ELR (cell line): ENCODE results near the gene EBF4.

Experiments
- DNase-seq: peaks from one replicate; pipeline ENCODE4 v3.0.0-alpha.2; 2015; ENCODE audit warnings: low read depth

Gene EBF4, protein sequence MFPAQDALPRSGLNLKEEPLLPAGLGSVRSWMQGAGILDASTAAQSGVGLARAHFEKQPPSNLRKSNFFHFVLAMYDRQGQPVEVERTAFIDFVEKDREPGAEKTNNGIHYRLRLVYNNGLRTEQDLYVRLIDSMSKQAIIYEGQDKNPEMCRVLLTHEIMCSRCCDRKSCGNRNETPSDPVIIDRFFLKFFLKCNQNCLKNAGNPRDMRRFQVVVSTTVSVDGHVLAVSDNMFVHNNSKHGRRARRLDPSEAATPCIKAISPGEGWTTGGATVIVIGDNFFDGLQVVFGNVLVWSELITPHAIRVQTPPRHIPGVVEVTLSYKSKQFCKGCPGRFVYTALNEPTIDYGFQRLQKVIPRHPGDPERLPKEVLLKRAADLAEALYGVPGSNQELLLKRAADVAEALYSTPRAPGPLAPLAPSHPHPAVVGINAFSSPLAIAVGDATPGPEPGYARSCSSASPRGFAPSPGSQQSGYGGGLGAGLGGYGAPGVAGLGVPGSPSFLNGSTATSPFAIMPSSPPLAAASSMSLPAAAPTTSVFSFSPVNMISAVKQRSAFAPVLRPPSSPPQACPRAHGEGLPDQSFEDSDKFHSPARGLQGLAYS

DNA sequence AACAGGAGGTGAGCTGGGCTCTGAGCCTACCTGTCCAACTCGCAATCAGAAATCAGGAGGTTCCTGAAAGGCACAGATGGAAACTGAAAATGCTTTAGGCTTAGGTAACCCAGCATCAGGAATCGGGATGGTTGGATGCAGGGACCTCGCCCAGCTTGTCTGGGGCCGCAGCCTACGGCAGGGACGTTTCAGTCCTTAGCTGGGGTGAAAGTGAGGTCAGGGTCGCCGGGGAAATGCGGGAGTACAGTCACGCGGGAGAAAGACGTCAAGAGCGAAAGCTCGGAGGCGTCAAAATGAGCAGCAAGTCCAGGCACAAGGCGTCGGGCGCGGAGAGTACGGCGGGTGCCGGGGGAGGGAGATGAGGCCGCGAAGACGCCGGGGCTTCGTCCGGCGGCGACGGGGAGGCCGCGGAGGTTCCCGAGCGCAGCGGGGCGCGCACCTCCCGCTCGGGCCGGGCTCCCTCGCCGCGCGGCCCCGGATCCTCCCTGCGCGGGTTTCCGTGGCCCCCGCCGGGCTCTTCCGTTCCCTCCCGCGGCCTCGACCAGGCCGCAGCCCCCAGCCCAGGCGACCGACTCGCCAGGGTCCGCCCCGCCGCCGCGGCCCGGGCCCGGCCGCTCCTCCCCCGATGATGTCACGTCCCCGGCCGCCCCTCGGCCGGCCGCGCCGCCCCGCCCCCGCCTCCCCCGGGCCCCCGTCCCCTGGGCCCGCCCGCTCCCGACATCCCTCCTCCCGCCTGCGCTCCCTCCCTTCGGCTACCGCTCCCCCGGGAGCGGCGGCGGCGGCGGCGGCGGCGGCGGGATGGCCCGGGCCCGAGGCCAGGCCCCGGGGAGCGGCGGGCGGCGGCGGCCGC lies at the start of gene EBF4:
Gene EBF4 (plus strand): TSS at position 745 of the 850 bp plus-strand sequence. CDS start 866 bp downstream, outside the sequence.
- DNase-seq, result no peak

DNA sequence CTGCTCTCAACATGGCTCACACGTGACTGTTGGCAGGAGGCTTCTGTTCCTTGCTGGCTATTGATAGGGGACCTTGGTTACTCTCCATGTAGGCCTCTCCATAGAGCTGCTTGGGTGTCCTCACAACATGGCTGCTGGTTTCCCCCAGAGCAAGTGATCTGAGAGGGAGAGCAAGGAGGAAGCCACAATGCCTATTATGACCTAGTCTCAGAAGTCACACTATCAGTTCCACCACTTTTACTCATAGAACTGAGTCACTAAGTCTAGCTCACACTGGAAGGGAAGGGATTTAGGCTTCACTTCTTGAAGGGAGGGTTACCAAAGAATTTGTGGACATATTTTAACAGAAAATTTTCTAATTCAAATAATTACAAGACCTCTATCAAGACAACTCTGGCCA lies 48.9 kb upstream of the EBF4 start:
- DNase-seq, result no peak

DNA sequence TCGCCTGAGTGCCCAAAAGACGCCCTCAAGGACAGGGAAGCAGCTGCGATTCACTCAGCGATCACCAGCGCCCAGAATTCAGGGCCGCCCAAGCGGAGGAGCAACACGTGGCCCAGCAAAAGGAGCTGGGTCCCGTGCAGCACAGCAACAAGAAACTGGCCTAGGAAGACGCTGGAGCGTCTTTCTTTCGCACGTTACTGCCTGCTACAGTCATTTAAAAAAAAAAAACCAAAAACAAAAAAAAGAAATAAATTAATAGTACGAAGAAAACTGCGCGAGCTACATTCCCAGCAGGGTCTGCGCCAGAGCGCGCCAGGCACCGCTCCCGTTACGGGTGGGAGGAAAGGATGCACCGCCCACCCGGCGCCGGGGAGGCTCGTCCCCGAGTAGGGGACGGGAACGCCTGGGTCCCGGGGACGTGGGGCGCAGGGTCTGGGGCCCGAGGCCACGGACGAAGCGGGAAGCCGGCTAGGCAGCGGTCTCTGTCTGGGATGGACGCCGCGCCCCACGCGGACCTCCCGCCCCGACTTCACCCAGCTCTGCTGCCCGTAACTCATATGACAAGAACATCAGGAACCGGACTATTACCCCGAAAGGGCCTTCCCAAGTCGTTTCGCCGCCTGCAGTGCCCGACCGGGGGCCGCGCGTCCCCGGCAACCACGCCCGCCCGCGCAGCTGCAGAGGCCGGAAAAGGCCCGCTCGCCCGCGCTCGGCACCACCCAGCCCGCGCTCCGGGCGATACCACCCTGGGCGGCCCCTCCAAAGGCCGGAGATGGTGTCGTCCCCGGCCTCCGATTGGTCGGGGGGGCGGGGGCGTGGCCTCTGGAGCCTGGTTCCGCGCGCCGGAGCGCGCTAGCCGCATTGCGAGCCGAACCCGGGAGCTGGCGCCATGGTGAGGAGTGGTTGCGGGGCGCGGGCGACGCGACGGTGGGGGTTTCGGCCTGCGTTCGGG lies 40.5 kb upstream of the EBF4 start, which contains the start of gene NOP56:
Gene NOP56 (plus strand): TSS at position 861 of the 952 bp plus-strand sequence. CDS start 29 bp downstream, at position 890.
- peak; percentile 89 for DNase-seq

DNA sequence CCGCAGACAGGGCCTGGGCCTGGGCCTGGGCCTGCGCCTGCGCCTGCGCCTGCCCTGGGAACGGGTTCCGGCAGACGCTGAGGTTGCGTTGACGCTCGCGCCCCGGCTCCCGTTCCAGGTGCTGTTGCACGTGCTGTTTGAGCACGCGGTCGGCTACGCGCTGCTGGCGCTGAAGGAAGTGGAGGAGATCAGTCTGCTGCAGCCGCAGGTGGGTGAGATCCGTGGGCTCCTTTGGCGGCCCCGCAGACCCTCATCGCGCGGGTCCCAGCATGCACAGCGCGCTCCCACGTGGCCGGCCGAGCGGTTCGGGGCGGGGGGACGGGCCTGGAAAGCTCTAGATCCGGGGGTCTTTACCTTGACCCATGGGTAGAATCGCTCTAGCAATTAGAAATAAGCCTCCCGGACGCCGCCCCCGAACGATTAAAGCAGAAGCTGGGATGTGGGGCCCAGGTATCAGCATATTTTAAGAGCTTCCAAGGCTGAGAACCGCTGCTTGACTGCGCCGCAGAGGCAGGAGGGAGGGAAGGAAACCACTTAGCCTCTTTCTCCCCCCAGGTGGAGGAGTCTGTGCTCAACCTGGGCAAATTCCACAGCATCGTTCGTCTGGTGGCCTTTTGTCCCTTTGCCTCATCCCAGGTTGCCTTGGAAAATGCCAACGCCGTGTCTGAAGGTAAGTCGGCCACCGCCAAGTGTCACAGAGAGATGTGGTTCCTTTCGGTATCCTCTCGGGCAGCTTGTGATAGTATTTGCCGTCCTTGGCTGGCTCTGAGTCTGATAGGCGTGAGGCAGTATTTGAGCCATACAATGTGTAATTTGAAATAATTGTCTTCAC lies 39.6 kb upstream of the EBF4 start:
- DNase-seq, result peak; percentile 44

DNA sequence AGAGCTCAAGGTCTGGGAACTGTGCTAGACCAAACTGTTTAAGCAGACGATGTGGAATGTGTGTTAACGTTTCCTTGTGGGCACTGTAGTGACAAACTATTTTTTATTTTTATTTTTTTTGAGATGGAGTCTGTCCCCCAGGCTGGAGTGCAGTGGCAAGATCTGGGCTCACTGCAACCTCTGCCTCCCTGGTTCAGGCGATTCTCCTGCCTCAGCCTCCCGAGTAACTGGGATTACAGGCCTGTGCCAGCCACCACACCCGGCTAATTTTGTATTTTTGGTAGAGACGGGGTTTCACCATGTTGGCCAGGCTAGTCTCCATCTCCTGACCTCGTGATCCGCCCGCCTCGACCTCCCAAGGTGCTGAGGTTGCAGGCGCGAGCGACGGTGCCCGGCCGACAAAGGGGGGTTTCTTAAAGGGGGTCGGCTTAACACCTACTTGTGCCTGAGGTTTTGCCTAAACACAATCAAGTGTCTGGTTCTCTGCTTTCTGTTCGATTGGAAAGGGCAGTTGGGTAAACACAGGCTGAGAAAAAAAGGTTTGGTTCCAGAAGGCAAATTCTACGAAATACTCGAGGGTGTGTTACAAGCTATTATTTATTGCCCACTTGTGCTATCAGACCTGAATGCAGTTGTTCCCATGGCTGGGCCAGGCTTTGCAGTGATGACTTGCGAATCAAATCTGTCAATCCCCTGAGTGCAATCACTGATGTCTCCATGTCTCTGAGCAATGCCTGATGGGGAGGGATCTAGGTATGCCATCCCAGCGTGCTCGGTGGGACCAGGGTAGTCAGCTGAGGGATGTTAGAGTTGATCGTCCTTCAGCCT lies 38.8 kb upstream of the EBF4 start:
- no peak for DNase-seq

DNA sequence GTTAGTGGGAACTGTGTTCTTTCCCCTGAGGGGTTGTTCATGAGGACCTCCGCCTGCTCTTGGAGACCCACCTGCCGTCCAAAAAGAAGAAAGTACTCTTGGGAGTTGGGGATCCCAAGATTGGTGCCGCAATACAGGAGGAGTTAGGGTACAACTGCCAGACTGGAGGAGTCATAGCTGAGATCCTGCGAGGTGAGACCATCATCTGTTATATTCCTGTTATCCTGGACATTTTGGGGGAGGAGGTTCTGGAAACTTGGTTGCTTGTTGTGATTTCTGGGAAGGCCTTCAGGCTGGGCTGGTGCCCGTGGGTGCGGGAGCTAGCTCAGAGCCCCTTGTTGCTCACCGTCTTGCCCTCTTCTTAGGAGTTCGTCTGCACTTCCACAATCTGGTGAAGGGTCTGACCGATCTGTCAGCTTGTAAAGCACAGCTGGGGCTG lies 38.2 kb upstream of the EBF4 start:
- DNase-seq, result no peak

DNA sequence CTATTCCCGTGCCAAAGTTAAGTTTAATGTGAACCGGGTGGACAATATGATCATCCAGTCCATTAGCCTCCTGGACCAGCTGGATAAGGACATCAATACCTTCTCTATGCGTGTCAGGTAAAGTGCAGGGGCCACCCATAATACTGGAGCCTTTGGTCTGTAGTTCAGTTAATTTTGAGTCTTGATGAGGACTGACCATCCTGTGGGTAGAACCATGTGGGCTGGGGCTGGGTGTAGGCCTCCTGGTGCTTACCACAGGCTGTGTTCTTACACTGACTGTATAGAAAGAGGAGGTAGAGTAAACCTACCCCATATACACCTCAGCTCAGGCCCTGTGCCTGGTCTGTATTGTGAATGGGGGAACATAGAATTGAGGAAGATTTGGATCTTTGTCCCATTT lies 37.7 kb upstream of the EBF4 start:
- DNase-seq, result no peak

DNA sequence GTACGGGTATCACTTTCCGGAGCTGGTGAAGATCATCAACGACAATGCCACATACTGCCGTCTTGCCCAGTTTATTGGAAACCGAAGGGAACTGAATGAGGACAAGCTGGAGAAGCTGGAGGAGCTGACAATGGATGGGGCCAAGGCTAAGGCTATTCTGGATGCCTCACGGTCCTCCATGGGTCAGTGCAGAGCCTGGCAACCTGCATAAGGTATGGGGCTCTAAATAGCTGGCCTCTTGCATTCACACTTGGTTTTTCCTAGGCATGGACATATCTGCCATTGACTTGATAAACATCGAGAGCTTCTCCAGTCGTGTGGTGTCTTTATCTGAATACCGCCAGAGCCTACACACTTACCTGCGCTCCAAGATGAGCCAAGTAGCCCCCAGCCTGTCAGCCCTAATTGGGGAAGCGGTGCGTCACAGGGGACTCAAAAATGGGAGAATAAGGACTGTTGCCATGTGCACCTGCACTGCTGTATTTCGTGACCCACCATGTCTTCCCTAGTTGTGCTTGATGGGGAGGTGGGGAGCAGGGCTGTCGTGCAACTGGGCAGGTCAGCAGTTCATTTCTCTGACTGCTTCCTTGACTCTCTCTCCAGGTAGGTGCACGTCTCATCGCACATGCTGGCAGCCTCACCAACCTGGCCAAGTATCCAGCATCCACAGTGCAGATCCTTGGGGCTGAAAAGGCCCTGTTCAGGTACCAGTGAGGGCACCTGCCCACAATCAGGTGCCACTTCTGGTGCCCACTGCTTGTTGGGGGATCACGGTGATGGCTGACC lies 37.1 kb upstream of the EBF4 start:
- DNase-seq, result no peak

DNA sequence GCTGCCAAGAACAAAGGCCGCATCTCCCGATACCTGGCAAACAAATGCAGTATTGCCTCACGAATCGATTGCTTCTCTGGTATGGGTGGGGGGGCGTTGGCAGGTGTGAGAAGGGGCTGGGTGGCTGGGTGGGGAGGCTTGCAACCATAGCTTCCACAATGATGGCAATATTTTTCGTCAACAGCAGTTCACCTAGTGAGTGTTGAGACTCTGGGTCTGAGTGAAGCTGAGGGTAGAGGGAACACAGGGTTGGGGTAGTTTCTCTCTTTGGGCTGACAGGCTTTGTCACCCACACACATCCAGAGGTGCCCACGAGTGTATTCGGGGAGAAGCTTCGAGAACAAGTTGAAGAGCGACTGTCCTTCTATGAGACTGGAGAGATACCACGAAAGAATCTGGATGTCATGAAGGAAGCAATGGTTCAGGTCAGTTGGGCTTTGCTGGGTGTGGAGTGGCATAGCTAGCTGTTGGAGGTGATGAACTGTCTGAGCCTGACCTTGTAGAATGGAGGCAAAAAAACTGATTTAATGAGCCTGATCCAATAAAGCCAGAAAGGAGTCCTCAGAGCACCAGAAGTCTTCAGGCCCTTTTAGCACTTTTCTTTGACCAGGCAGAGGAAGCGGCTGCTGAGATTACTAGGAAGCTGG lies 36.0 kb upstream of the EBF4 start:
- DNase-seq, result no peak

DNA sequence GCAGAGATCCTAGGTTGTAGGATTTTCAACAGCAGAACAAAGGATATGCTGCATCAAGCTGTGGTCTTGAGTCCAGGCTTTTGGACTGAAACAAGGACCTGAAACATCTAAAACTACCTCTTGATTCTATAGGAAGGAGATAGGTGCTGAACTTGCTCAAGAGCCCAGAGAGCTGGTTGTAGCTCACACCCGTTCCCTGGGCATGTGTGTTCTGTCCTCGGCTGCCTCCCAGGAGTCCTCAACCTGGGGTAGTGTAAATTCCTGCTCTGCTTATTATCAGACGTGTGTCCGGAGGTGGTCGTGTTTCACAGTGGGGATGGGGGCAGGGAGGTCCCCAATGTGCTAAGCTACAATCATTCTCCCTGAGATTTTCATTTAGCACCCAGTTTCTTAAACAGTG lies 35.3 kb upstream of the EBF4 start:
- DNase-seq, result no peak

DNA sequence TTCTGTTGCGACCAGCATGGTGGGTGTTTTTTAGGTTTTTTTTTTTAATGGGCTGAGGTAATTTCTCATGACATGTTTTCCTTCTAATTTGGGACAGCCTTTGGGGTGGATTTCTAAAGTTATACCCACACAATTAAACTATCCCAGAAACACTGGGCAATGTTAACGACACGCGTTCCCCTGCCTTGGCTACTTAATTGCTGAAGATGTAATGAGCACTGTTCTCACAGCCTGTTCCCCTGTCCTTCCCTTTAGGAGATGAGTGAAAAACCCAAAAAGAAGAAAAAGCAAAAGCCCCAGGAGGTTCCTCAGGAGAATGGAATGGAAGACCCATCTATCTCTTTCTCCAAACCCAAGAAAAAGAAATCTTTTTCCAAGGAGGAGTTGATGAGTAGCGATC lies 34.9 kb upstream of the EBF4 start:
- no peak for DNase-seq

DNA sequence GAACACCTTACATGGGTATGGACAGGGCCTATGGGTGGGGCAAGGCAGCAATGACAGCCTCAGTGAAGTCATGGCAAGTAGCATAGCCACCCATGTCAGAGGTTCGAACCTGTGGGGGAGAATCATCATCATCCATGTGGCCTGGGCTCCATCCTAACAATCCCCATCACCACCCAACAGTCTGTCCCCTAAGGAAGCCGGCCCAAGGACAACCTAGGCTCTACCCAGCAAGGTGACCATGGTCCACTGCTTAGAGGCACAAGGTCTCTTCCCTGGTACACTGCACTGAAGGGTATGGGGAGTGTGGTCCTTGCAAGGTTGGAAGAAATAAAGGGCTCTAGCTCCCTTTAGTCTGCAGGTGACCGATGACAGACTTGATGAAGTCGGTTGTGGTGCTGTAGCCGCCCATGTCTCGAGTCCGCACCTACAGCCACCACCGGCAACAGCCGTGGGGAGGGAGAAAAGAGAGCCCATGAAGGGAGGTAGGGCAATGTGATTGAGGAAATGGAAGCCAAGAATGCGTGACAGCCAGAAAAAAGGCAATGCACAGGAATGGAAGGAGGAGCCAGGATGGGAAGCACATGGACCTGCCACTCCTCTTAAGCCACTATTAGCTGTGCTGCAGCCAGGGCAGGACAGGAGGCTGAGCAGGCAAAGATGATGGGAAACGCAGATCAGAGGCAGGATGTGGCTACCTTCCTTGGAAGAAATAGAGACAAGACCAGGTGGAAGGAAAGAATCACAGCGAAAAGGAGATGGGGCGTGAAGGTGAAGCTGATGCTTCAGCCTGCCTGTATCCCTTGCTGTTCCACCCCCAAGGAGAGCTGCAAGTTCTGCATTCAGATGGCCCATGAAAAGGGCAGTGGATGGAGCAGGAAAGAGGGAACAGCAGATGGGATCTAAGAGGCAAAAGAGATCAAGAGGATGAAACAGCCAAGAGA lies 33.9 kb upstream of the EBF4 start:
- peak; percentile 44 for DNase-seq

DNA sequence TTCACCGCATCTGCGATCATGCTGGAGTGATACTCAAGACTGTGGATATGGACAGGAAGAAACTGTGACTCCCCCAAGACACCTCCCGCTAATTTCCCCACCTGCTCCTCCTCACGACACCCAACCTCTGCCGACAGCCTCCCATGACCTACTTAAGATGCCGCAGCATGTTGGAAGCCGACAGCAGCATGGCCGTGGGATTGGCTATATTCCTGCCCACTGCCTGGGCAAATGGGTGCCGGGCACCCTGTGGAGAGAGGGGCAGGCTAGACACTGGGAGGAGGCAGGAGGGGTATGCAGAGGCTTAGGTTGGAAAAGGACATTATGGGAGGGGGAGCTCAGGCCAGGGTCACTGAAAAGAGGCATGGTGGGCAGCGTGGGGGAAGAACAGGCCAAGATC lies 33.0 kb upstream of the EBF4 start:
- DNase-seq, result no peak

DNA sequence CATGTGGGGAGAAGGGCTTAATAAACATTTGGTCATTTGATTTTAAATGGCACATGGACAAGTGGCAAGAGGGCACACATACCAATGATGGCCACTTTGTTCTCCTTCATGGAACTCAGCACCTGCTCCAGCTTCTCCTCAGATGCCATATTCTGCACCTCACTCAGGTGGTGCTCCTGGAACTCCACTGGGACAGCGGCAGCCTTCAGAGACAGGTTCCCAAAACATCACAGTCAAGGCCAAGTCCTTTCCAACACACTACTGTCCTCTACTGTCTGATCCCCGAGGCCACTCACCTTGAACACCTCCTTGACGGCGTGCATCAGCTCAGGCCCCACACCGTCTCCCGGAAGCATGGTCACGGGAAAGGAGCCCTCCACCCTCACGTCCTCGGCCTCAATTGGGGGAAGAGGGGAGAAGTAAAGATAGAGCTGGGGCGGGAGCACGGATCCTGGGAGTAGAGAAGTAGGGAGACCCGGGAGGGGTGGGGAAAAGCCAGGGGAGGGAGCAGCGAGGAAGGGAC lies 29.2 kb upstream of the EBF4 start:
- DNase-seq, result no peak

DNA sequence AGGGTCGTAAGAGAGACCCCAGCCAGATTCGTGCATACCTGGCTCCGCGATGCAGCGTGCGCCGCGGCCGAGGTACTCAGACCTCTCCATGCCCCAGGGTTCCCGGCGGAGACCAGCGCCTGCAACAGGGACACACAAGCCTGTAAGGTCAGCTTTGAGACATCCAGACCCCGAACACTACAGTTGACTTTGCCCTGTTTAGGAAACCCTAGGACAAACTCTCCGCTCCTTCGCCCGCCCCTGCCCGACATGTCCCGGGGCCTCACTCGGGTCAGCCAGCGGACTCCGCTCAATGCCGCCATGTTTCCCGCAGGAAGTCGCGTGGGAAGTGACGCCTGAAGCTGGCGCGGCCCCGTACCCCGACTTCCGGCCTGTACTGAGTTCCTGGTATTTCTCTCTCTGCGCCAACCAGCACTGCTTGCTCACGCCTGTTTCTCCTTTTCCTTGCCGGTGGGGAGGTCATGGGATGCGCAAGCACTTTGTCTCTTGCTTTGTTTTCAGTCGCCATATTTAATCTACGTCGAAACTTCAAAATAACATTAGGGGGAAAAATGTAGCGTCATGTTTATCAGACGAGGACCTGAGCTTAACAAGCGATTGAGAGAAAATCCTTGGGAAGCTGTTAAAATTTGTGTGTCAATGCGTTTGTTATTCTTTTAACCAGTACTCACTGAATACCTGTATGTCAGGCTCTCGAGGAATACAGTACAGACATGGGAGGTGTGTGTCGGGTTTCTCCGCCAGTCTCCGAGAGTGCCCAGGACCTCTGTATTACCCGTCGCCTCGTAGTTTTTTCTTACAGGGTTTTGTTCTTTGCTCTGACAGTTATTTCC lies 28.5 kb upstream of the EBF4 start, which contains the start of gene IDH3B:
Gene IDH3B (minus strand): TSS at position 330 of the 833 bp plus-strand sequence. CDS start 28 bp downstream, at position 302.
- peak; percentile 92 for DNase-seq

DNA sequence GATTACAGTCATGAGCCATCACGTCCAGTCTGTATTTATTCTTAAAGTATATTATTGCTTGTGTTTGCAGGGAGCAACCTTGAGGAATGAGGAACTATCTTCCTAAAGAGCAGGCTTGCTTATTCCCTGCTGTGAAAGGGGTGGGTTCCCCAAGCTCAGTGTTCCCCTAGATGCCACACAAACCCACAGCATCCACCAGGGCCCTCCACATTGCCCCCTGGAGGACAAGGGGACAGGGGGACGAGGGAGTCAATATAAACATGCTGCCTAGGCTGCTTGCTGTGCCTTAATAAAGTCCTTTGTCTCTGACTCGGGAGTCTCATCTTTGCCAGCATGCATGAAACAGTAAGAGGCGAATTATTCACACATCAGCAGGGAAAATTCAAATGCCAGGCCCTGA lies 20.6 kb upstream of the EBF4 start:
- no peak for DNase-seq
